GM04503 (cell line): ENCODE data around the gene SAA1.

Source experiments
- DNase-seq: peaks from one replicate; pipeline ENCODE4 v3.0.0-alpha.2; 2012; ENCODE audit warnings: low read depth

Gene SAA1

DNA sequence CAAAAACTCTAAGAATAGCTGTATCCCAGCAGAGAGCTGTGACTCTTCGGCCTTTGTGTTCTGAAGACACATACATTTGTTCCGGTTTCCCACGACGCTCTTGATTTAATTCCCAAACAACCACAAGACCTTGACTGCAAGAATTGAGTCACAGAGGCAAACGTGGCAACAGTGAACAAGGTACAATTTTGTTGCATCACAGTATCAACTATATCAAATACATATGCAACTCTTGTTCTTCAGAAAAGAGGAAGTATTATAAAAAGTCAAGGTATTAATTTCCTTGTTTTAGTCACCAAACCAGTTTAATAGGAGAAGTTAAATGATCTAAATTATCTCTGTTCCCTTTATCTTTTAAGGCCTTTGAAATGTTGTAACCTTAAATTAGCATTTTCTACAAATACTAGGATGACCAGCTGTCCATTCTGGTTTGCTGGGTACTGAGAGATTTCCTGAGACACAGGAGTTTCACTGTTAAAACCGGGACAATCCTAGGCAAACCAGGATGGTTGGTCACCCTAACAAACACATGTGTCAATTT is 44.8 kb downstream of the SAA1 start:
- no peak for DNase-seq

DNA sequence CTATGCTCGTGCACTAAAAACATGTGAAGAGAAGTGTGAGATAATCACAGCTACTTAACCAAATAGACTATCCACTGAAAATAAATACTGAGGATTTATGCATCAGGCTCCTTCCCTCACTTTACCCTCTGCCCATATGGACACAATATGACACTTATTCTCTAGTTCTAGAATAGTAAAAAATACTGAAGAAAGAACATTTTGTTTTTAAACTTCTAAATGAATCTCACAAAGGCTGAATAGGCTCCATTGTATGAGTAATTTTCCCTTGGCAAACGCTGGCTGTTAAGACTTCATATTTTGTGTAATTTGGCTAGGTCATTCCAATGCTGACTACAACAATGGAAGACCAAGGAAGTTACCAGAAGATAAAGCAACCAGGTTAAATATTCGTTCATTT is 45.9 kb downstream of the SAA1 start:
- DNase-seq: peak; percentile 42

- peak; percentile 64 for DNase-seq
Observed at GRCh38 chr11:18312663-18313420, 46.8 kb downstream of the SAA1 start.

DNA sequence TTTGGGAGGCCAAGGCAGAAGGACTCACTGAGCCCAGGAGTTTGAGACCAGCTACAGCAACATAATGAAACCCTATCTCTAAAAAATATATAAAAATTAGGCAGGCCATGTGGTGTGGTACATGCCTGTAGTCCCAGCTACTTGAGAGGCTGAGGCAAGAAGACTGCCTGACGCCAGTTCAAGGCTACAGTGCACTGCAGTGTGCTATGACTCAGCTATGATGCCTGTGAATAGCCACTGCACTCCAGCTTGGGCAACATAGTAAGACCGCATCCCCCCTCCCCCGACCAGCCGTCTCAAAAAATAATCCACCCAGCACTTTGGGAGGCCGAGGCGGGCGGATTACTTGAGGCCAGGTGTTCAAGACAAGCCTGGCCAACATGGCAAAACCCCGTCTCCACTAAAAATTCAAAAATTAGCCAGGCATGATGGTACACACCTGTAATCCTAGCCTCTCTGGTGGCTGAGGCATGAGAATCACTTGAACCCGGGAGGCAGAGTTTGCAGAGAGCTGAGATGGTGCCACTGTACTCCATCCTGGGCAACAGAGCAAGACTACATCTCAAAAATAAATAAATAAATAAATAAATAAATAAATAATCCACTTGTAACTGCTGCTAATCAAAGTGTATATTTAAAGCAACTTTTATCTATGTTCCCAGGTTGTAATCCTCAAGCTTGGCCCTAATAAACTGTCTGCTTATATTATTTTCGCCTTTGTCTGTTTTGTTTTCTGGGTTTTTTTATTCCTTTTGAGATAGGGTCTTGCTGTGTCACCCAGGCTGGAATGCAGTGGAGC is 48.1 kb downstream of the SAA1 start:
- no peak for DNase-seq

- DNase-seq: no peak
Observed at GRCh38 chr11:18314784-18315523, 48.9 kb downstream of the SAA1 start.

- no peak for DNase-seq
Observed at GRCh38 chr11:18315893-18316292, 49.8 kb downstream of the SAA1 start.

- DNase-seq: no peak
Observed at GRCh38 chr11:18317551-18317950, 51.5 kb downstream of the SAA1 start.
